Sigmoid colon (tissue), 7 donors: Measurements from ENCODE around the gene PRKD1. TPM values are rescaled to one million over a fixed set of nuclear protein-coding genes. Genes with fewer than 3 reads are reported as not detected.
"Not testable (repeated sequence)": the region's sequence is repeated elsewhere in the genome, so short reads cannot be mapped to it uniquely, and the experiment has no call there.

Experiments used
- DNase-seq: peaks from one replicate; pipeline ENCODE4 v3.0.0-alpha.2; 2019
- H3K27ac ChIP-seq, 4 donors: fragments of 200-600 bp; sonication (generic); one replicate each; pipeline ENCODE4 v1.5.1; 2016 to 2019; ENCODE audit warnings: mild to moderate bottlenecking in 1 of 4
- H3K27me3 ChIP-seq, 3 donors: fragments of 200-600 bp; sonication (generic); one replicate each; pipeline ENCODE4 v1.5.1; 2019; ENCODE audit warnings: mild to moderate bottlenecking in 1 of 3
- H3K36me3 ChIP-seq, 4 donors: fragments of 200-600 bp; sonication (generic); one replicate each; pipeline ENCODE4 v1.5.1; 2016 to 2019
- H3K4me1 ChIP-seq, 4 donors: fragments of 200-600 bp; sonication (generic); one replicate each; pipeline ENCODE4 v1.5.1; 2017 to 2019
- H3K4me3 ChIP-seq, 4 donors: fragments of 200-600 bp; sonication (generic); one replicate each; pipeline ENCODE4 v1.5.1; 2017 to 2019; ENCODE audit warnings: mild to moderate bottlenecking in 2 of 4, moderate library complexity in 1 of 4
- H3K9me3 ChIP-seq, 4 donors: fragments of 200-600 bp in 3 of 4; sonication (generic) in 3 of 4; one replicate each; pipeline versions ENCODE4 v1.5.1 to v1.6.1; 2013 to 2019
- CTCF ChIP-seq, 4 experiments: fragments of 450-650 bp in 3 of 4; fragments of 200-600 bp in 1 of 4; IDR thresholded peaks; one replicate each; pipeline ENCODE4 v1.5.1; 2016 to 2019; ENCODE audit warnings: antibody characterized with exemption in 4 of 4, mild to moderate bottlenecking in 3 of 4, moderate library complexity in 2 of 4
- EP300 ChIP-seq, 4 donors: sonication (generic); formaldehyde crosslinking; IDR thresholded peaks; one replicate each; pipeline ENCODE4 v1.6.1; 2017; ENCODE audit warnings: antibody characterized with exemption in 4 of 4
- POLR2A ChIP-seq, 2 donors: fragments of 450-650 bp; IDR thresholded peaks; one replicate each; pipeline ENCODE4 v1.6.1; 2016; ENCODE audit warnings: antibody characterized with exemption in 2 of 2, mild to moderate bottlenecking in 2 of 2, moderate library complexity in 2 of 2
- POLR2AphosphoS5 ChIP-seq, 4 donors: sonication (generic); formaldehyde crosslinking; IDR thresholded peaks; one replicate each; pipeline ENCODE4 v1.6.1; 2017; ENCODE audit warnings: antibody characterized with exemption in 4 of 4
- WGBS, 2 donors: extraction: QIAGEN DNeasy Blood & Tissue Kit; methylation state at CpG; one replicate each; pipeline ENCODE4 v1.1.7; 2013; 5-methylcytosine and 5-hydroxymethylcytosine counted together
- intact Hi-C: fragments of 100-400 bp; cut with DNase I; formaldehyde crosslinking; loops from one replicate; pipeline ENCODE4 v1.15.1; 2023
- polyA plus RNA-seq, 3 donors: library from polyadenylated mRNA; stranded (reverse); fragments of 200-250 nt; gene quantifications; one replicate each; pipeline ENCODE4 v1.2.3, GENCODE V29; 2013
- total RNA-seq, 4 donors: library from RNA; depleted of rRNA; stranded (reverse); fragments of >200 nt; gene quantifications; one replicate each; pipeline ENCODE4 v1.1.0, GENCODE V29; 2016
- donor health status: healthy with polysubstance abuse.
- donor health status: Bipolar disorder and iron deficiency.
- donor health status: healthy.

PRKD1 gene
- total and polyA plus RNA-seq, 7 donors, result 0.46 to 27.1 (median 14.5) TPM

GRCh38 chr14:29843981-29844380 is 83.7 kb downstream of the PRKD1 start:
- Histone ChIP-seq H3K36me3 (no peaks in the 10 kb centered on the region), H3K27ac (no peak overlapping the region), H3K27me3 (no peaks in the 10 kb centered on the region), H3K4me3 (no peak overlapping the region), H3K9me3 (peaks cover 6 to 24% (median 10%) of the 10 kb centered on the region in 4 donors), H3K4me1 (peaks cover 0 to 11% (median 5%) of the 10 kb centered on the region in 4 donors)
- TF ChIP-seq POLR2A (IDR thresholded peaks at IDR 0.05), result no peak
- TF ChIP-seq POLR2AphosphoS5 (IDR thresholded peaks at IDR 0.05), result no peak
- TF ChIP-seq CTCF (IDR thresholded peaks at IDR 0.05), result no peak
- TF ChIP-seq EP300 (IDR thresholded peaks at IDR 0.05), result no peak
- intact Hi-C loops, result no loop called here
- DNase-seq, result no peak
- WGBS, 2 donors, result 78 to 88% methylated on average over 1 of the region's 1 CpG

GRCh38 chr14:29842228-29842627 is 85.4 kb downstream of the PRKD1 start:
- H3K27me3 ChIP-seq, result no peaks in the 10 kb centered on the region
- H3K27ac ChIP-seq, result no peak overlapping the region
- no peaks in the 10 kb centered on the region for H3K36me3 ChIP-seq
- H3K9me3 ChIP-seq, result peaks cover 6 to 25% (median 10%) of the 10 kb centered on the region in 4 donors
- no peak overlapping the region for H3K4me3 ChIP-seq
- WGBS, 2 donors, result 42 to 77% methylated on average over 1 of the region's 1 CpG
- no peak for DNase-seq
- intact Hi-C loops, result no loop called here
- TF ChIP-seq POLR2AphosphoS5 (IDR thresholded peaks at IDR 0.05) (no peak), CTCF (IDR thresholded peaks at IDR 0.05) (no peak), POLR2A (IDR thresholded peaks at IDR 0.05) (no peak), EP300 (IDR thresholded peaks at IDR 0.05) (no peak)
- peaks cover 0 to 11% (median 5%) of the 10 kb centered on the region in 4 donors for H3K4me1 ChIP-seq

GRCh38 chr14:29840369-29840892 is 87.2 kb downstream of the PRKD1 start:
- DNase-seq, H3K27me3 ChIP-seq, H3K27ac ChIP-seq, H3K36me3 ChIP-seq, H3K4me1 ChIP-seq, H3K4me3 ChIP-seq, intact Hi-C loops: not testable (repeated sequence)
- peaks cover 6 to 25% (median 10%) of the 10 kb centered on the region in 4 donors for H3K9me3 ChIP-seq
- 90 to 92% methylated on average over 6 of the region's 6 CpGs for WGBS, 2 donors

- H3K4me3 ChIP-seq, H3K36me3 ChIP-seq, H3K27me3 ChIP-seq, H3K4me1 ChIP-seq, DNase-seq, intact Hi-C loops, H3K27ac ChIP-seq: not testable (repeated sequence)
- peaks cover 6 to 25% (median 10%) of the 10 kb centered on the region in 4 donors for H3K9me3 ChIP-seq
- WGBS, 2 donors, result 84 to 88% methylated on average over 1 of the region's 1 CpG
These were observed 88.0 kb downstream of the PRKD1 start for GRCh38 chr14:29839691-29840090.

GRCh38 chr14:29838752-29839151 is 88.9 kb downstream of the PRKD1 start:
- Histone ChIP-seq H3K4me3 (no peak overlapping the region), H3K27me3 (no peaks in the 10 kb centered on the region), H3K4me1 (no peaks in the 10 kb centered on the region), H3K27ac (no peak overlapping the region), H3K36me3 (no peaks in the 10 kb centered on the region), H3K9me3 (peaks cover 6 to 25% (median 10%) of the 10 kb centered on the region in 4 donors)
- no peak for DNase-seq
- WGBS, 2 donors, result 59 to 92% methylated on average over 2 of the region's 2 CpGs
- TF ChIP-seq EP300 (IDR thresholded peaks at IDR 0.05), result no peak
- no peak for TF ChIP-seq CTCF (IDR thresholded peaks at IDR 0.05)
- no peak for TF ChIP-seq POLR2A (IDR thresholded peaks at IDR 0.05)
- no peak for TF ChIP-seq POLR2AphosphoS5 (IDR thresholded peaks at IDR 0.05)
- intact Hi-C loops, result no loop called here

- WGBS, 2 donors, result 54 to 66% methylated on average over 2 of the region's 2 CpGs
- H3K4me3 ChIP-seq, result no peak overlapping the region
- H3K27me3 ChIP-seq, result no peaks in the 10 kb centered on the region
- H3K4me1 ChIP-seq, result no peaks in the 10 kb centered on the region
- DNase-seq, result no peak
- no peaks in the 10 kb centered on the region for H3K36me3 ChIP-seq
- TF ChIP-seq EP300 (IDR thresholded peaks at IDR 0.05) (no peak), CTCF (IDR thresholded peaks at IDR 0.05) (no peak), POLR2AphosphoS5 (IDR thresholded peaks at IDR 0.05) (no peak), POLR2A (IDR thresholded peaks at IDR 0.05) (no peak)
- no peak overlapping the region for H3K27ac ChIP-seq
- intact Hi-C loops, result no loop called here
- peaks cover 6 to 24% (median 10%) of the 10 kb centered on the region in 4 donors for H3K9me3 ChIP-seq
These were observed 91.3 kb downstream of the PRKD1 start for GRCh38 chr14:29836395-29836794.
